ENCODE data around the gene C11orf42.

Gene C11orf42

DNA sequence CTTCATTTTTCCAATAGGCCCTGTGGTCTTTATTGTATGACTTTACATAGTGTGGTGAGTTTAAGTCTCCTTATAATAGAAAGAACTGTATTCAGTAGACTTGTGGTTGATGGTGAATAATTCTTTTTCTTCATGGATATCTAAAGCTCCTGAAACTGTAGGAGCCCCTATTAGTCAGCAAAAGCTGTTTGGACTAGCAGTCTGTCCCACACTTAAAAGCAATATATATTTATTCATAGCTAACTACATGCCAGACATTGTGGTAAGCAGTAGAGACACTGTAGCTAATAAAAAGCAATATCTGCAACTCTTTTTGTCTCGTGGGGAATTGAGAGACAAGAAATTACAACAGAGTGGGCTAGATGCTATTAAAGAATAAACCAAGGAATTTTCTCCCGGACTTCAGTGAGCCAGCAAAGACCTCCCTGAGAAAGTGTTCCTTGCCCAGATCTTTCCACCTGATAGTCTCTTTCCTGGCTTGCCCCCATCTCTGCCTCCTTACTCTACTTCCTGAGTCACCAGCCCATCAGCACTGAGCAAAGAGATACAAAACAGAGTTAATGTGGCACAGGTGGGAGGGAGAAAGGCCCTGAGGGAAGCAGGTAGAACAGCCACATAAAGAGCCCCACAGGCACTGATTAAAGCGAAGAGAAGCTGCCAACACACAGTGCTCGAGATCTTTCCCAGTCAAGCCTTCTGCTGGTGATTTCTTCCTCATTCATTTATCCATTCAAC lies 7.7 kb upstream of the C11orf42 start:
- no peak overlapping the region for H3K4me3 ChIP-seq (ENCODE audit: low read depth, low read length)
- TF ChIP-seq, protein P1, sequence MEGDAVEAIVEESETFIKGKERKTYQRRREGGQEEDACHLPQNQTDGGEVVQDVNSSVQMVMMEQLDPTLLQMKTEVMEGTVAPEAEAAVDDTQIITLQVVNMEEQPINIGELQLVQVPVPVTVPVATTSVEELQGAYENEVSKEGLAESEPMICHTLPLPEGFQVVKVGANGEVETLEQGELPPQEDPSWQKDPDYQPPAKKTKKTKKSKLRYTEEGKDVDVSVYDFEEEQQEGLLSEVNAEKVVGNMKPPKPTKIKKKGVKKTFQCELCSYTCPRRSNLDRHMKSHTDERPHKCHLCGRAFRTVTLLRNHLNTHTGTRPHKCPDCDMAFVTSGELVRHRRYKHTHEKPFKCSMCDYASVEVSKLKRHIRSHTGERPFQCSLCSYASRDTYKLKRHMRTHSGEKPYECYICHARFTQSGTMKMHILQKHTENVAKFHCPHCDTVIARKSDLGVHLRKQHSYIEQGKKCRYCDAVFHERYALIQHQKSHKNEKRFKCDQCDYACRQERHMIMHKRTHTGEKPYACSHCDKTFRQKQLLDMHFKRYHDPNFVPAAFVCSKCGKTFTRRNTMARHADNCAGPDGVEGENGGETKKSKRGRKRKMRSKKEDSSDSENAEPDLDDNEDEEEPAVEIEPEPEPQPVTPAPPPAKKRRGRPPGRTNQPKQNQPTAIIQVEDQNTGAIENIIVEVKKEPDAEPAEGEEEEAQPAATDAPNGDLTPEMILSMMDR (IDR thresholded peaks at IDR 0.05; ENCODE audit: borderline replicate concordance, insufficient read depth, low read depth, low read length) = no peak

DNA sequence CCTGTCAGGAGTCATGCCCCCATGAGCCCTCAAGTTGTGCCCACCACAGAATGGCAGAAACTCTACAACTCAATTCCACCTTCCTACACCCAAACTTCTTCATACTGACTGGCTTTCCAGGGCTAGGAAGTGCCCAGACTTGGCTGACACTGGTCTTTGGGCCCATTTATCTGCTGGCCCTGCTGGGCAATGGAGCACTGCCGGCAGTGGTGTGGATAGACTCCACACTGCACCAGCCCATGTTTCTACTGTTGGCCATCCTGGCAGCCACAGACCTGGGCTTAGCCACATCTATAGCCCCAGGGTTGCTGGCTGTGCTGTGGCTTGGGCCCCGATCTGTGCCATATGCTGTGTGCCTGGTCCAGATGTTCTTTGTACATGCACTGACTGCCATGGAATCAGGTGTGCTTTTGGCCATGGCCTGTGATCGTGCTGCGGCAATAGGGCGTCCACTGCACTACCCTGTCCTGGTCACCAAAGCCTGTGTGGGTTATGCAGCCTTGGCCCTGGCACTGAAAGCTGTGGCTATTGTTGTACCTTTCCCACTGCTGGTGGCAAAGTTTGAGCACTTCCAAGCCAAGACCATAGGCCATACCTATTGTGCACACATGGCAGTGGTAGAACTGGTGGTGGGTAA lies 6.1 kb upstream of the C11orf42 start, which contains the start of gene OR52W1:
Gene OR52W1 (plus strand): TSS at position 51 of the 637 bp plus-strand sequence. CDS start 0 bp downstream, at position 51.
- TF ChIP-seq, protein P1 (IDR thresholded peaks at IDR 0.05; ENCODE audit: borderline replicate concordance, insufficient read depth, low read depth, low read length) = no peak
- H3K4me3 ChIP-seq (ENCODE audit: low read depth, low read length) = no peak within 1 kb of the TSS

DNA sequence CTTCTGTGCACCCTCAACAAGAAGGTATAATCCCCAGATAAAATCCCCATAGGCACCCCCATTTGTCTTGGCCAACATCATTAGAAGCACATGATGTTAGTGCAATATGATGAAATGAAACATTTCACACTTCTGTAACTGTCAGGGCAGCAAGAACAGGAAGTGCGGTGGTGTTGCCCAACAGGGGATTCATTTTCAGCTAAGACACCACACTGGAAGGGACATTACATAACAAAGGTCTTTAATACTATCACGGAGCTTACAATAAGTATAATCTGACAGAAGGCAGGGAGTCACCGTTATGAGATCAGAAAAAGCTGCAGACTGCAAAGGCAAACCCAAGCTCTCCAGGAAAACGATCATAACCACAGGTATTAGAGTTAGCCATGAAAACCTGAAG lies 4.4 kb upstream of the C11orf42 start:
- TF ChIP-seq, protein P1 (IDR thresholded peaks at IDR 0.05; ENCODE audit: borderline replicate concordance, insufficient read depth, low read depth, low read length) = no peak
- H3K4me3 ChIP-seq (ENCODE audit: low read depth, low read length) = no peak overlapping the region

DNA sequence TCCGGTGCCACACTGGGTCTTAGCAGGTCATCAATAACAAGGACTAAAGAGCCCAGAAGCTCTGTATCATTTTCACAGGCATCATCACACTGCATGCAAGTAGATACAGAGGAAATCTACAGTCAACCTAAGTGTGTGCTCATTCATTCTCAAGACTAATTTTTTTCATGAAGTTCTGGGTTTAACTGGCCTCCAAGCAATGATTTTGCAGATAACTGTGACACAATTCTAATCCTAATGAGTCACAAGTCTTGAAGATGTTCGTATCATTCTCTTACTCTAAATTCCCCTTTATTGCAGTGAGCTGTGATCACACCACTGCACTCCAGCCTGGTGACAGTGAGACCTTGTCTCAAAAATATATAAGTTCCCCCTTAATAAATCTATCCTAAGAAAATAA lies 3.9 kb upstream of the C11orf42 start:
- no peak overlapping the region for H3K4me3 ChIP-seq (ENCODE audit: low read depth, low read length)
- TF ChIP-seq, protein P1 (IDR thresholded peaks at IDR 0.05; ENCODE audit: borderline replicate concordance, insufficient read depth, low read depth, low read length) = no peak

DNA sequence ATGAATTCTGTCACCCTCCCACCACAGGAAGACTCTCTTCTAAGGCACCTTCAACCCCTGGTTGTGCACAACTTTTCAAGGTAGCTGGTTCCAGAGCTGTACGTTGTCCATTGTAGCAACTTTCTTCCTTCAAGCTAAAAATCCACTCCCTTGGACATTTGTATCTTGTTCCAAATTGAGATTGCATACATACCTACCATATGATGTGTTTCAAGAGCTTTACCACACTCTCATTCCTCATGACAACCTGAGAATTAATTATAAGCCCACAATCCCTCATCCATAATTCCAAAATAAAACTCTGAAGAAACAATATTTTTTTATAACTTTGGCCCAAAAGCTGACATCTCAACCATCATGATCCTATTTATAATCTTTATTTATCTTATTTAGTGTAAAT lies 3.3 kb upstream of the C11orf42 start:
- H3K4me3 ChIP-seq (ENCODE audit: low read depth, low read length) = no peak overlapping the region
- TF ChIP-seq, protein P1 (IDR thresholded peaks at IDR 0.05; ENCODE audit: borderline replicate concordance, insufficient read depth, low read depth, low read length) = no peak

DNA sequence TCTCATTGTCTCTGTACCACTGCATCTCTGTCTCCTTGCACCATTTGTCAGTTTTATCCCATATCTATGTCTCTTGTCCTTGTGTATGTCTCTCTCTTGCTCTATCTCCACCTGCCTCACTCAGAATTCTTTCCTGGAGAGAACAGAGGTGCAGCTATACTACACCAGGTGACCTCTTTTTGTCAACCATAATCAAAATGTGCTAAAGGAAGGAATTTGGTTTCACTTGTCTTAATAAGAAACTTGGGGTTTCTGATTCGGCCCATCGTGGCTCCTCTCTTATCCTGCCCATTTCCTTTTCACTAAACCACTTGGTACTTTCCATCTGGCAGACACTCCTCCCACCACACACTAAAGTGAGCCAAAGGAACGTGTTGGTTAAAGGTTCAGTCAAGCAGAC lies 2.0 kb upstream of the C11orf42 start:
- TF ChIP-seq, protein P1 (IDR thresholded peaks at IDR 0.05; ENCODE audit: borderline replicate concordance, insufficient read depth, low read depth, low read length) = no peak
- no peak overlapping the region for H3K4me3 ChIP-seq (ENCODE audit: low read depth, low read length)

DNA sequence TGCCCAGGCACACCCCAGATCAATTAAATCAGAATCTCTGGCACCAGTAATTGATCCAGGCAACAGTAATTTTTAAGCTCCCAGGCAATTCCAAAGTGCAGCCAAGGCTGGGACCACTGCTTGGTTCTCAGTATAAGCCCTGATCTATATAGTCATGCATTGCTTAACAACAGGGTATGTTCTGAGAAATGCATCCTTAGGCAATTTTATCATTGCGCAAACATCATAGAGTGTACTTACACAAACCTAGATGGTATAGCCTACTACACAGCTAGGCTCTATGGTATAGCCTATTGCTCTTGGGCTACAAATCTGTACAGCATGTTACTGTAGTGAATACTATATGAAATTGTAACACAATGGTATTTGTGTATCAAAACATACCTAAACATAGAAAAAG lies 651 bp upstream of the C11orf42 start:
- TF ChIP-seq, protein P1 (IDR thresholded peaks at IDR 0.05; ENCODE audit: borderline replicate concordance, insufficient read depth, low read depth, low read length) = no peak
- no peak overlapping the region for H3K4me3 ChIP-seq (ENCODE audit: low read depth, low read length)
